GM21825 (cell line): ENCODE data around the gene PARD6A.

ENCODE experiments used
- ATAC-seq: cut with Tn5 transposase; IDR thresholded peaks from one replicate; pipeline ENCODE4 v1.9.1; 2021; ENCODE audit warnings: mild to moderate bottlenecking, moderate library complexity; ENCODE audit not compliant: unreplicated experiment

PARD6A gene, protein sequence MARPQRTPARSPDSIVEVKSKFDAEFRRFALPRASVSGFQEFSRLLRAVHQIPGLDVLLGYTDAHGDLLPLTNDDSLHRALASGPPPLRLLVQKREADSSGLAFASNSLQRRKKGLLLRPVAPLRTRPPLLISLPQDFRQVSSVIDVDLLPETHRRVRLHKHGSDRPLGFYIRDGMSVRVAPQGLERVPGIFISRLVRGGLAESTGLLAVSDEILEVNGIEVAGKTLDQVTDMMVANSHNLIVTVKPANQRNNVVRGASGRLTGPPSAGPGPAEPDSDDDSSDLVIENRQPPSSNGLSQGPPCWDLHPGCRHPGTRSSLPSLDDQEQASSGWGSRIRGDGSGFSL

DNA sequence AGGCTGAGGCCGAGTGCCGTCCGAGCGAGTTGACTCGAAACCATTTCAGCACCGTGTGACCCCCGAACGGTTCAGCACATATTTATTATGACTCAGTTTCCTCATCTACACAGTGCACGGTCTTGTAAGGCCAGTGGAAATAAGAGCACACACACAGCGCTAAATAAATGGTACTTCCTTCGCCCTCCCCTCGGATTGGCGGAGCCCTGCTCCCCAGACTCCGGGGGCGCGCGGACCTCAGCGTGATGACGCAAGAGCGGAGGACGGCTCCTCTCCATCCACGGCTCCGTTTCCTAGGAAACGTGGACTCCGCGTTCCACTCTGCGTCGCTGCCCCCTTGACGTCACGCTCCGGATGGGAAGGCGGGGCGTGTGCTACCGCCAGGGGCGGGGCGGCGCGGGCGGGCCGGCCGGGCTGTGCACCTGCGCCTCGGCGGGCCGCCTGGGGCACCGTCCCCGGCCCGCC is at the start of gene PARD6A:
Gene PARD6A, plus strand, starts transcription at position 397 of the 465 bp plus-strand sequence. CDS start 79 bp downstream, outside the sequence.
- ATAC-seq, result peak; percentile 67

DNA sequence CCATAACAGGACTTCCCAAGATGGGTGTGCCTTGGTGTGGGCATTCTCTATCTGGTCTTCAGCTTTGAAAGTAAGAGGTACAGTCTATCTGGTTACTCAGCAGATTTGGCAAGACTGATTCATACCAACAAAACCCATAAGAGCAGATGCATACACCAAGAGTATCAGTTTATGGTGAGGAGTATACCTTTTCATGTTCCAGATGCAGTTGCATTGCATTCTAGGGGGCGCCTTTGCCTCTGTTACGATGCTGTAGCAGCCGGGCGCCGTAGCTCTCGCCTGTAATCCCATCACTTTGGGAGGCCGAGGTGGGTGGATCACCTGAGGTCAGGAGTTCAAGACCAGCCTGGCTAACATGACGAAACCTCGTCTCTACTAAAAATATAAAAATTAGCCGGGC is 47.0 kb upstream of the PARD6A start:
- ATAC-seq, result no peak

DNA sequence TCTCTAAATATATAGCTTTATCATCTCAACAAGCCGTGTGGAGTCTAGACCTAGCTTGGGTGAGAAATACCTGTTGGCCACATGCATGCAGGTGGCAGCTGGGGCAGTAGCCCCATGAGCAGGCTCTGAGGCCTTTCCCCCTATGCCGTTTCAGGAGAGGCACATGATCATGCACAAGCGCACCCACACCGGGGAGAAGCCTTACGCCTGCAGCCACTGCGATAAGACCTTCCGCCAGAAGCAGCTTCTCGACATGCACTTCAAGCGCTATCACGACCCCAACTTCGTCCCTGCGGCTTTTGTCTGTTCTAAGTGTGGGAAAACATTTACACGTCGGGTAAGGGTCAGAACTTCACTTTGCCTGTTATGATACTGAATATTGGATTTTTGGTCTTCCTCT is 32.5 kb upstream of the PARD6A start:
- ATAC-seq, result no peak

DNA sequence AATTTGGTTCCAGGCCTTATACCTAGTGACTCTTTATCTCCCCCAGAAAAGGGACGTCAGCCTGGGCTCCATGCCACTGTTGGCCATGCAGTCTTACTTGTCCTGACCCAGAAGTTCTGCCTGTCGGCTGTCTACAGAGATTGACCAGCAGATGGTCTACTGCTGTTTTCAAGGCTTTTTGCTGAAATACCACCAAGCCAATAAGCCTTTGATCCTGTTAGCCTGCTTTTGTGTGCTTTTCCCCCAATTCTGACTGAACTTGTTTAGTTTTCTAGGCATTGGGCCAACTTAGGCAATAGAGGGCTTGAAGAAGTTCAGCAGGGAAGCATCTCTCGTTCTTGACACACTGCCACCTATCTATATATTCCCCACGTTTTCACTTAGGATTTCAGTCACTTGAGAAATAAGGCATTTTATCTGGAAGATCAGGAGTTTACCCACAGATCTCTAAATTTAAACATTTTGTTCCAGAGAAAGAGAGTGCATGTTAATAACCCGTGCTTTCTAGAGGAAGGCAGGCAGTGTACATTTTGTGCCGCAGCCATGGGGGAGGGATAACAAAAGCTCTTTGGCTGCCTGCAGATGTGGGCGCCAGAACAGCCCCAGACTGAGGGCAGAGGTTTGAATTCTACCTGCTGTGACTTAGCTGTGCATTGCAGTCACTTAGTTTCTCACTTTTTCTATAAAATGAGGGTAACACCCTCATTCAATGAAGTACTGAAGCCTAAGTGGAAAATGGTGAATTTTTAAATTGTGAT is 28.2 kb upstream of the PARD6A start:
- ATAC-seq, result no peak

DNA sequence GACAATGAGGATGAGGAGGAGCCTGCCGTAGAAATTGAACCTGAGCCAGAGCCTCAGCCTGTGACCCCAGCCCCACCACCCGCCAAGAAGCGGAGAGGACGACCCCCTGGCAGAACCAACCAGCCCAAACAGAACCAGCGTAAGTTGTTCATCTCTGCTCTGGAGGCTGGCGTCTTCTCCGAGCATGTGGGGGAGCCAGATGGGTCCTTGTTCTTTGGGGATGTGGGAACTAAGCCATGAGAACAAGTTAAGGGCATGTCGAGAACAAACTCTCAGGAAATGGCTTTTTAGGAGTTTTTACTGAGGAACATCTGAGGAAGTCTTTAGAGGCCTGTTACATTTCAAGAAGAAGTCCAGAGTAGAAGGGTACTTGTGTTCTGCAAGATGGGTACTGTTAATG is 24.0 kb upstream of the PARD6A start:
- no peak for ATAC-seq

DNA sequence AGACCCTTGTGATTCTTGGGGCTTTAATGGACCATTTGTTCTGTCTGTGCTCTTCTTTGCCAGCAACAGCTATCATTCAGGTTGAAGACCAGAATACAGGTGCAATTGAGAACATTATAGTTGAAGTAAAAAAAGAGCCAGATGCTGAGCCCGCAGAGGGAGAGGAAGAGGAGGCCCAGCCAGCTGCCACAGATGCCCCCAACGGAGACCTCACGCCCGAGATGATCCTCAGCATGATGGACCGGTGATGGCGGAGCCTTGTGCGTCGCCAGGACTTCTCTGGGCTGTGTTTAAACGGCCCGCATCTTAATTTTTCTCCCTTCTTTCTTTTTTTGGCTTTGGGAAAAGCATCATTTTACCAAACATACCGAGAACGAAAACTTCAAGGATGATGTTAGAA is 23.1 kb upstream of the PARD6A start:
- ATAC-seq, result no peak

DNA sequence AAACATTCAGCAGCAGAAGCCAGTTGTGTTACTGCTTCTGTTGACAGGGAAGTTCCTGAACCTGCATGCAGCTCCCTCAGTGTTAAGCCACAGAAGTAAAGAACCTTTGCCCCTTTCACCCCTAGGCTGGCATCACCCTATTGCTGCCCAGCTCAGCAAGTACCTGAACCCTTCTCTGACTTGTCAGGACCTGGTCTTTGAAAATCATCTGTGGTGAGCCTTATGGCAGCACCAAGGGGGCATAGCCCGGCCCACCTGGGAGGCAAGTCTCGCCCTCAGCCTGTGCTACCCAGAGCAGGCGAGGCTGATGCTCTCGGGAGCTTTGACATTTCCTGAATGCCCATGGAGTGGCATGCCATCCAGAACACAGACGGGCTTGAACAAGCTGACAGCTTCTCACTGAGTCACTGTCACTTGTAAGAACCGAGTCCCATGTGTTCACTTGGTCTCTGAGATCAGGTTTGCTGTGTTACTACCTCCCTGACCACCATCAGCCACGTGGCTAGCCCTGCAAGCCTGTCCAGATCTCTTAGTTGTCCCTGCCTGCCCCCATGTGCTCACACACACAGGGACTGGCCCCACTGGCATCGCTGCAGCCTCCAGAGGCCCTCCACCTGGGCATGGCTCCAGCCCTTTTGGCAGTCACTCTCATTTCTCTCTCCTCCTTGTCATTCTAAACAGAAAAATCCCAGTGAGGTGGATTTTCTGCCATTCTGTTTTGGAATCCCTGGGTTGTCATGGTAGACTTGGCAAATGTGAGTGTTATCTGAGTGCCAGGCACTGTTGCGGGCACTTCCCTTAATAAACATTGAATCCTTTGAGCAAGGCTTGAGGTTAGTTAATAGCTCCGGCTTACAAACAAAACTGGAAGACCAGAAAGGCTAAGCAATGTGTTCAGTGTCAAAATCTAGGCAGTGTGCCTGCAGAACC is 18.7 kb upstream of the PARD6A start:
- no peak for ATAC-seq

DNA sequence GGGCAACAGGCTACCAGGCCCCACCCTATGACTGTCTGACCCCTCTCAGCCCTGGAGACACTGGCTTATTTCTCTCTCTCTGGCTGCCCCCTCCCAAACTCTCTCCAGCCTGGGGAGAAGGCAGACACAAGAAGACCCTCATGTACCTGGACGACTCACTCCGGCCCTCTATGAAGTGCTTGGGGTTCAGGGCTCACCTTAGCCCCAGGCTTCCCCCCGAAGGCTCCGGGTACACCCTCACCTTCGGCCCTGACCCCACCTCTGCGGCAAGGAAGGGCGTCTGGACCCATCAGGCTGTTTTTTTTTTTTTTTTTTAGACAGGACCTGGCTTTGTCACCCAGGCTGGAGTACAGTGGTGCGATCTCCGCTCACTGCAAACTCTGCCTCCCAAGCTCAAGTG is 16.7 kb upstream of the PARD6A start:
- no peak for ATAC-seq

DNA sequence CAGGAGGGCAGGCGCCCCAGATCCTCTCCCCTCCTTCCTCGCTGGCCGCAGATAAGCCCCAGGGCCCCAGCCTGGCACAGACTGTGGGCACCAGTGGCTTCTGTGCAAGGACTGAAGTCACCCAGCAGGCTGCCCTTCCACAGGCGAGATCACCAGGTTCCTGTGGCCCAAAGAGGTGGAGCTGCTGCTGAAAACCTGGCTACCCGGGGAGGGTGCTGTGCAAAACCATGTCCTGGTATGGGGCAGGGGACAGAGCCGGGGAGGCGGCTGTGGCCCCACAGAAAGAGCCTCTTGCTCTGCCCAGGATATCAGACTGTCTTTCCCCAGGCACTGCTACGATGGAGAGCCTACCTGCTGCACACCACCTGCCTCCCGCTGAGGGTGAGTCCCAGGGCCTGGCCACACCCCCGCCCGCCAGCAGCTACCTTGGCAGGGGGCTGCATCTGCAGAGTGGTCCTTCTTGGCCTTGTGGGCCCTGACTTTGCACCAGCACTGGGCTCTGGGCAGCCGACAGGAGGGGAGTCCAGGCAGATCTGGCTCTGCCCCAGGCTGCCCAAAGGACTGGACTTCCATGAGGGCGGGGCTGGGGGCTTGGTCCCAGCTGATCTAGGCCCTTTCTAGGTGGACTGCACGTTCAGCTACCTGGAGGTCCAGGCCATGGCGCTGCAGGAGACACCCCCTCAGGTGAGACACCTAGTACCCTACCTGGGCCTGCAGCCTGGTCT is 15.2 kb upstream of the PARD6A start:
- no peak for ATAC-seq

DNA sequence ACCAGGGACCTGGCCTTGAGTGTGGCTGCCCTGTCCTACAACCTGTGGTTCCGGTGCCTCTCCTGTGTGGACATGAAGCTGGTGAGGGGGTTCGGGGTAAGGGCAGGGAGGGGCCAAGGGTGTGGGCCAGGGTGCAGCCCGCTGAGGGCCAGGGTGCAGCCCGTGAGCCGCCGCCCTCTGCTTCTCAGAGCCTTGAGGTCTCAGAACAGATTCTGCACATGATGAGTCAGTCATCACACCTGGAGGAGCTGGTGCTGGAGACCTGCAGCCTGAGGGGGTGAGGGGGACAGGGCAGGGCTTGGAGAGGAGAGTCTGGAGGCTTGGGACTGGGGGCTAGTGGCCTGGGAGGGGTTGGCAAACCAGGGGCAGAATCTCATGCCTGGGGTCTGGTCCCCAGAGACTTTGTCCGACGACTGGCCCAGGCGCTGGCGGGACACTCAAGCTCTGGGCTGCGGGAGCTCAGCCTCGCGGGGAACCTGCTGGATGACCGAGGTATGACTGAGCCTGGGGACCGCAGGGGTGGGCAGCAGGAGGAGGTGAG is 13.6 kb upstream of the PARD6A start:
- ATAC-seq, result no peak

DNA sequence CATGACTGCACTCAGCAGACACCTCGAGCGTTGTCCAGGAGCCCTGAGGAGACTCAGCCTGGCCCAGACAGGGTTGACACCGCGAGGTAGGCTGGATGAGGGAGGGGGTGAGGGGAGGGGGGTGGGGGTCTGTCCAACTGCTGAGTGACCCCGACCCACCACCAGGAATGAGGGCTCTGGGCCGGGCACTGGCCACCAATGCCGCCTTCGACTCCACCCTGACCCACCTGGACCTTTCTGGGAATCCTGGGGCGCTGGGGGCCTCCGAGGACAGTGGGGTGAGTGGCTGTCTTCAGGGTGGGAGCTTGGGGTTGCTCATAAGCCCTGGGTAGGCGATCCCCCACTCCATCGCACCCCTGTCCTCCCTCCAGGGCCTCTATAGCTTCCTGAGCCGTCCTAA is 13.1 kb upstream of the PARD6A start:
- no peak for ATAC-seq

DNA sequence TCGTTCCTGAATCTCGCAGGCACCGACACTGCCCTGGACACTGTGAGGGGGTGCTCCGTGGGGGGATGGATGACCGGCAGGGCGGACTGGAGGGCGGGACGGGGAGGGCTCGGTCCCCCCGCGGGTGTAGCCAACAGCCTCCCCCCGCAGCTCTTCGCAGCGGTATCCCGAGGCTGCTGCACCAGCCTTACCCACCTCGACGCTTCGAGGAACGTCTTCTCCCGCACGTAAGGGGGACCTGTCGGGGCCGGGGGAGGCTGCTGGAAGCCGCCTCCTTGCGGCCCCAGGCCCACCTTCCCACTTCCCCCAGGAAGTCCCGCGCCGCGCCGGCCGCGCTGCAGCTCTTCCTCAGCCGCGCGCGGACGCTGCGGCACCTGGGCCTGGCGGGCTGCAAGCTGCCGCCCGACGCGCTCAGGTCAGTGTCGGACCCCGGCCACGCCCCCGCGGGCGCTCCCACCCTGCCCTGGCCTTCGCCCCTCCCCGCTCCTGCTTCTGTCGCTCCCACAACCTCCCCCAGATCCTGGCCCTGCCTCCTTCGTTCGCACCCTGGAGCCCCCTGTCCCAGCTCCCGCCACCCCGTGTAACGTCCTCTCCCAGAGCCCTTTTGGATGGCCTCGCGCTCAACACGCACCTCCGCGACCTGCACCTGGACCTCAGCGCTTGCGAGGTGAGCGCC is 12.5 kb upstream of the PARD6A start:
- ATAC-seq, result no peak

DNA sequence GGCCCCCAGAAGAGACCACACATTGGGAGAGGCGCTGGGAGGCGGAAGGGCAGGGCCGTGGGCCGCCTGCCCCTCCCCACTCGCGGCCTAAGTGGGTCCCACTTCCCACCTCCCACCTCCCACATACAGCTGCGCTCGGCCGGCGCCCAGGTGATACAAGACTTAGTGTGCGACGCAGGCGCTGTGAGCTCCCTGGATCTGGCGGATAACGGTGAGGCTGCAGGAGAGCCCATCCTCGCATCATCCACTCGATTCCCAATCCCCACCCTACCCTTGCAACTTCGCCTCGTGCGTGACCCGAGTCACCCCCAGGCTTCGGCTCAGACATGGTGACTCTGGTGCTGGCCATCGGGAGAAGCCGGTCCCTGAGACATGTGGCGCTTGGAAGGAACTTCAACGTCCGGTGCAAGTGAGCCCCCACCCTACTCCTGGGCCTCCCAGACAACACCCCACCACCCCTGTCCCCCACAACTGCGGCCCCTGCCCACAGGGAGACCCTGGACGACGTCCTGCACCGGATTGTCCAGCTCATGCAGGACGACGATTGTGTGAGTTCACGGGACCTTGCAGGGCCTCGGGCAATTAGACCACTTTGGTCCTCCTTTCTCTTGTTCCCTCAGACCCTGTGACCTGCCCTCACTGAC is 11.9 kb upstream of the PARD6A start:
- ATAC-seq, result no peak

DNA sequence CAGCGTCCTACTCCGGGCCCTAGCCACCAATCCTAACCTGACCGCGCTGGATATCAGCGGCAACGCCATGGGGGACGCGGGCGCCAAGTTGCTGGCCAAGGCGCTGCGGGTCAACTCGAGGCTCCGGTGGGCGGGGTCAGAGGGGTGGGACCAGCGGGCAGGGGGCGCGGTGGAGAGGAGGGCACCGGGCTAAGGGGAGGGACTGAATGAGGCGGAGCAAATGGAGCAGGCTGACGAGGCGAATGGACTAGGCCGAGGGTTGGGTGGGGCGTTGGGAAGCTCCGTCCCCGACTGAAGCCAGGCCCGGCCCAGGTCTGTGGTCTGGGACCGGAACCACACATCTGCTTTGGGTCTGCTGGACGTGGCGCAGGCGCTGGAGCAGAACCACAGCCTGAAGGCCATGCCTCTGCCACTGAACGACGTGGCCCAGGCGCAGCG is 11.2 kb upstream of the PARD6A start:
- no peak for ATAC-seq

DNA sequence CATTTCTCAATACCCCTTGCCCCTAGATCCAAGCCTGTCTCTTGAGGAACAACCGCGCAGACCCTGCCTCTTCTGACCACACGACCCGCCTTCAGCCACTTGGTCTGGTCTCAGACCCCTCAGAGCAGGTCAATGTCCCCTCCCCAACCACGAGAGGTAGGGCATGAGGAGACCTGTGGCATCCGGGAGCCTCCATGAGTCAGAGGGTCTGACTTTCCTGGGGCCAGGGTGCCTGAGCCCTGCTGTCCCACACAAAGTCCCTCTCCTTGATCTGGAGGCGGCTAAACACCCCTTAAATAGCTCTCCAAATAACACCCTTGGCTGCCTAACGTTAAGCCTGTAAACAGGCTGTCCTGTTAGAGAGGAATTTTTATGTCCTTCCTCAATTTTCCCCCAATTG is 10.7 kb upstream of the PARD6A start:
- ATAC-seq, result no peak

DNA sequence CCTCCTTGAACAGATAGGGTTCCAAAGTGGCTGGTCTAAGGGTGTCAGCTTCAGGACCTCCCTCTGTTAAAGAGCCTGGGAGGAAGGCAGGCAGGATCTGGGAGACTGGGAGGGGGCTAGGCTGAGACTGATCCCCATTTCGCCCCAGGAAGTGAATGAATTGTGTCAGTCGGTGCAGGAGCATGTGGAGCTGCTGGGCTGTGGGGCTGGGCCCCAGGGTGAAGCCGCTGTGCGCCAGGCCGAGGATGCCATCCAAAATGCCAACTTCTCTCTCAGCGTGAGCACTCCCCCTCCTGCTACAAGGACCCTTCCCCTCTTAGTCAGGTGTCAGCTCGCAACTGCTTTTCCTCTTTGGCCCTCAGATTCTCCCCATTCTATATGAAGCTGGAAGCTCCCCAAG is 9.7 kb upstream of the PARD6A start:
- ATAC-seq, result no peak

DNA sequence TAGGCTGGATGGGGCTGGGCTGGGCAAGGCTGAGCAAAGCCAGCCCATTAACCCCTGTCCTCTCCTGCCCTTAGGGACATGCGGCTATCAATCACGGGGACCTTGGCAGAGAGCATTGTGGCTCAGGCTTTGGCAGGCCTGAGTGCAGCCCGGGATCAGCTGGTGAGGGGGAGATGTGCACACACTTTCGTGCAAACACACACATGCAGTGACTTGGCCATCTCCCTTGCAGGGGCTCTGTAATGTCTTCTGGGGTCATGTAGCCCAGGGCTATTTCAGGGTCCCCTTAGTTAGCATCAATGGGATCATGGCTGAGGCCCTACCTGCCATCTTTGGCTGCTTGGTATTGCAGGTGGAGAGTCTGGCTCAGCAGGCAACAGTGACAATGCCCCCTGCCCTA is 8.9 kb upstream of the PARD6A start:
- no peak for ATAC-seq

DNA sequence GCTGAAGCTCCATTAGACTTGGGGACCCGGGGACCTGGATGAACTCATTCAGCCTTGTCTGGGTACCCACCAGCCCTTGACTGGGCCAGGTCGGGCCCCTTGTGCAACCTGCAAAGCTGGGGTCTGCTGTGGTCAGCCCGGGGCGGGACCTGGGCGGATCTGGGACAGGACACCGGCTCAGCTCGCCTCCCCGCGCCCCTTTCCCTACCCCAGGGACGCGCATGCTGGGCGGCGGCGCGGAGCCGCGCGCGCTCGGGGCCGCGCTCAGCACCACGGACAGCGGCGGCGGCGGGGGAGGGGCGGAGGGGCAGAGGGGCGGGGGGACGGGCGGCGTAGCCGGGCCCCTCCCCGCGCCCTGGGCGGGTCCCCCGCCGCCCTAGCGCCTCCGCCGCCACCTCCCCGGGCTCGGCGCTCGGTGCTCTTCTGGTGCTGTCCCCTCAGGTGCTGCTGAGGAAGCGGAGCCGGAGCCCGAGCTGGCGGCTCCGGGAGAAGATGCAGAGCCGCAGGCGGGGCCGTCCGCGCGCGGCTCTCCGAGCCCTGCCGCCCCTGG is 8.1 kb upstream of the PARD6A start:
- ATAC-seq, result no peak
